HL-60/S4 treated with phorbol 12-myristate 13-acetate at 8.2 ng/mL for 4 days and 3 days (cell line): ENCODE measurements around the gene ADCY2.

Source experiments
- in situ Hi-C: fragments of 300-500 bp; cut with MboI; formaldehyde crosslinking; loops from 2 replicates; pipeline ENCODE4 v1.15.0; 2022; ENCODE audit warnings: low sequenced_read_pairs

The ADCY2 gene

GRCh38 chr5:7653046-7653445, 257.1 kb downstream of the ADCY2 start:
- in situ Hi-C loops = no loop called here

DNA sequence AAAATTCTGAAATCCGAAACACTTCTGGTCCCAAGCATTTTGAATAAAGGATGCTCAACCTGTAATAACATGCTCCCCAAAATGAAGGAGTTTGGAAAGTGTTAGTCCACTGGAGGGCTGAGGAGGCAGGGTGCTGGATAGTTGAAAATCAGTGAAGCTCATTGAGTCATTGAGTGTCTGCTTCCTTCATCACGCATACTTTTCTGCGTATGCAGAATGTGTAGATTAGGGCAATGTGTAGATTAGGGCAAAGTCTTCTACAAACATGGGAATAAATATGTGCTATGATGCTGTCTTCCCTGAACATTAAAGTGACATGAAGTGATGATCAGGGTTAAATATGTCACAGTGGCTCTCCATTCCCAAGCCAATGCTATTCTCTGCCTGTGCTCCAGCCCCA, 261.2 kb downstream of the ADCY2 start:
- in situ Hi-C loops = no loop called here

- in situ Hi-C loops = no loop called here
Measured at GRCh38 chr5:7659420-7659819, 263.5 kb downstream of the ADCY2 start.

- in situ Hi-C loops = no loop called here
Measured at GRCh38 chr5:7662289-7662688, 266.4 kb downstream of the ADCY2 start.

DNA sequence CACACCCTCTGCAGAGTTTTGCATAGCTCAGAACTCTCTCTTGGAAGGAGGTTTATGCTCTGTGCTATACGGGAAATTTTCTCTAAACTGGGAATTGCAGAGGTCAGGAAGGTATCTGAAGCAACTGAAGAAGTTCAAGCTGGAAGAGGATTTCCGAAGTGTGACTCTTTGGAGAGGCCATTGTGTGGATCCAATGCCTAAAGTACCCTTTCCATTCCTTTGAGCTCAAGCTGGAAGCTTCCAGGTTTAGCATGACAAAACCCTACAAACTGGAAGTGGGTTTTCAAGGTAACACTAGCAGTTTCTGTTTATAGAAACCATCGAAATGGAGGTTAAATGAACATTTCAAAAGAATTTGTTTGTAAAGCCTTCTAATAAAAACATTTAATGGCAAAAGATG, 267.9 kb downstream of the ADCY2 start:
- in situ Hi-C loops = no loop called here

DNA sequence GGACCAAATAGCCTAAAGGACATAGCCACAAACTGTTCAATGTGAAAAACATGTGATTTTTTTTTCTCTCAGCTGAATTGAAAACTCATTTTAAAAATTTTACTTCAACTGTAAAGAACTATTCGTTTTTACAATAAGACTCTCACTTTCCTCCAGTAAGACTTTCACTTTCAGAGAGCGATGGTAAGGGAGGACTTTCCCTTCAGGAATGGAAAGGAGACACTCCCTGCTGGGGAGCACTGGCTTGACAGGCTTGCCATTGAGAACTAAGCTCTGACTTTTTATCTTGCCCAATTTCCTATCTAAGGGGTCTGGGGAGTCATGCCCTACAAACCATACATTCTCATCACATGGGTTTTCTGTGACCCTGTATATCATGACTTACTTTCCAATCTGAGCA, 268.3 kb downstream of the ADCY2 start:
- in situ Hi-C loops = no loop called here

DNA sequence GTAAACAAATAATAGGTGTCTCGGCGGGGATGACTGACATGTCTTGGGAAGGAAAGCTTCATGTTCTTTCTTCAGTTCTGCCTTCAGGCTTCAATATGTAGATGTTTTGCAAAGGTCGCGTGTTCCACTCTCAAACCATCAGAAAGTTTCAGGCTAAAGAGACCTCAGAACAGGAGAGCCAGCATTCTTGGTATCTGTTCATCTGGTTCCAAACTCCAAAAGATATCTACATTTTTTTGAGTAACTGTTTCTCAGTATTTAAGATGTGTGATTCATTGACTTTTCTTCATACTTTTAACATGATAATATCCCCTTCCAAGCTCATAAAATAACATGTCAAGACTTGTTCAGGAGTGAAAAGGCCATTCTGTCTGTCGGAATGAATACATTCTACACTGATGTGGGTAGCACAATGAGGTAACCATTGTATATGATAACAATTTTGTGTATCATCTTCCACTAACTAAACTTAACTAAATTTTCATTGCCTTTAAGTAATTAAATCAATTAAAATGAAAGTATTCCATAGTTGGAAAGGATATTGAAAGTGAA, 271.4 kb downstream of the ADCY2 start:
- in situ Hi-C loops = no loop called here

DNA sequence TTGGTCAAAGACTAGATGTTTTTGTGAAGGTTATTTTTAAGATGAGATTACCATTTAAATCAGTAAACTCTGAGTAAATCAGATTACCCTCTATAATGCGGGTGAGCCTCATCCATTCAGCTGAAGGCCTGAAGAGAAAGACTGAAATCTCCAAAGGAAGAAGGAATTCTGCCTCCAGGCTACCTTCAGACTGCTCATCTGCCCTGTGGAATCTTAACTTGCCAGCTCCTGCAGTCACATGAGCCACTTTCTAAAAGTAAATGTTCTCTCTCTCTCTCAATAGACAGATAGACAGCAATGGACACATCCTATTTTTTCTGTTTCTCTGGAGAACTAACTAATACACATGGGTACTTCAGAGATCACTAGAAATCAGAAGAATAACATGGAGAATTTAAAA, 272.2 kb downstream of the ADCY2 start:
- in situ Hi-C loops = no loop called here

GRCh38 chr5:7668627-7669026, 272.7 kb downstream of the ADCY2 start:
- in situ Hi-C loops = no loop called here

DNA sequence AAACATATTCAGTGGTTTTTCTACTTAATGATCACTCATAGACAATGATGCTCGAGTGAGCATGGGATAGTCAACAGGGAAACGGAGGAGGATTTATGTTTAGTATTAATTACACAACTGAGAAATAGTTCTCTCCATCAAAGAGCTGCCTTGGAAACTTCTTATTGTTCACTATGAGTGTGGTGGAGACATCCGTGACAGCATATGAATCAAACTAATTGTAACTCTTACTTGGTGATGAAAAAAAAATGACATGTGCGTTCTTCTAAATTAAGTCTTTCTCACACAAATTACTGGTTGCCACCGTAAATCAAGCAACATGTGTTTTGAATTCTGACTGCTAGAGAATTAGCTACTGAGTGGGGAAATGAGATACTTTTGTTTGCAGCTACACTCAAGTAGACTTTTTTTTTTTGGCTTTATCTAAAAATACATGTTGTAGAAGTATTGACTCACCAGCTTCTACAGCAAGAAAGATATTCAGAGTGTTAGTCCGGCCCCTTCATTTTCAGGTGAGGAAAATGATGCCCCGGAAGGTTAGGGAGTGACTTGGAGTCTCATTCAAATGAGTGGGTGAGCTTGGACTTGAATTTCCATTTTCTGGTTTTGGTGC, 275.5 kb downstream of the ADCY2 start:
- in situ Hi-C loops = no loop called here

DNA sequence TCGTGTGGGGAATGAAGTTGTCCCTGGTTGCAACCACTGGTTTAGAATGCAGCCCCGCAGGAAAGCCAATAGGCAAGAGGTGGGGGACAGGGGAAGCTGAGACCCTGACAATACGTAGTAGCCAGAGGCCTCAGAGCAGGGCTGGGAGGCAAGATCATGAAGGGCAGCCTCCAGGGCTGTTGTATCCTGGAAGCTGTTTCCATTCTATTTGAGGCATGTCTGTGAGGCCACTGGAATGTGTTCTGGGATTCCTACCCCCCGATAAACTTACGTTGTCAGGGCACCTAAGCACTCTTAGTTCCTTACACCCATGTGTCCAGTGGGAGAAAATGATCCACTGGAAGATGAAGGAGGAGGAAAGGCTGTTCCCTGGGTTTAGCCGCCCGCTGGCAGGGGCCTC, 277.7 kb downstream of the ADCY2 start:
- in situ Hi-C loops = no loop called here

DNA sequence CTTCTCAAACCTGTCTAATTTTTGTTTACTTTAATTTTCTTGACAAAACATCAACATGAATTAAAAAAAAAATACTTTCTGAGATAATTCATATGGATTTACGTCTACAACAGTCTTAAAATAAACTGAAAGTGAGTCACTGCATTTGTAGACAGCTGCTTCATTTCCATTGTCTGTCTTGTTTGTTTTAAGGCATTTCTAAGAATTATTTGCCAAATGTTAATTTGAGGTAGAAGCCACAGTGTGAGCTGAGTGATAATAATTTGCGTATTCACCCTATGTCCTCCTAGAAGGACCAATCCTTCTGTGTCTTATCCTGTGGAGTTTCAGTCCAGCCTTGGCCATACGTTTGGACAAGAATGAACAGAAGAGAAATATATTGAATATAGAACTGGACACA, 280.5 kb downstream of the ADCY2 start:
- in situ Hi-C loops = no loop called here

GRCh38 chr5:7678030-7678429, 282.1 kb downstream of the ADCY2 start:
- in situ Hi-C loops = no loop called here

DNA sequence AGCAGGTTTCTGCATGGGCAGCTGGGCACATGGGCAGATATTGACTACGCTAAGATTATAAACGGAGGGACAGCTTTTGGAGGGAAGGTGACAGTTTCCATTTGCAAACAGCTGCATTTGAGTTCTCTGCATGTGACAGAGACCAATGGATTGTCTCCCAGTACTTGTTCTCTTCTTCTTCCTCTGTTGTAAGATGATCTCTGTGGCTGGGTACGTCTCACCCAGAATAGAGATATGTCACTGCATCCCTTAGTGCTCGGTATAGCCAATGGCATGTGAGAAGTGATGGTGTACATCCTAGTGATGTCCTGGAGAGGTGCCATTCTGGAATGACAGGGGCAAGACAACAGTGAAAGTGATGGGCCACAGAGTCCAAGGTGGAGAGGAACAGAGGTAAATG, 283.7 kb downstream of the ADCY2 start:
- in situ Hi-C loops = no loop called here

GRCh38 chr5:7680260-7680659, 284.3 kb downstream of the ADCY2 start:
- in situ Hi-C loops = no loop called here

DNA sequence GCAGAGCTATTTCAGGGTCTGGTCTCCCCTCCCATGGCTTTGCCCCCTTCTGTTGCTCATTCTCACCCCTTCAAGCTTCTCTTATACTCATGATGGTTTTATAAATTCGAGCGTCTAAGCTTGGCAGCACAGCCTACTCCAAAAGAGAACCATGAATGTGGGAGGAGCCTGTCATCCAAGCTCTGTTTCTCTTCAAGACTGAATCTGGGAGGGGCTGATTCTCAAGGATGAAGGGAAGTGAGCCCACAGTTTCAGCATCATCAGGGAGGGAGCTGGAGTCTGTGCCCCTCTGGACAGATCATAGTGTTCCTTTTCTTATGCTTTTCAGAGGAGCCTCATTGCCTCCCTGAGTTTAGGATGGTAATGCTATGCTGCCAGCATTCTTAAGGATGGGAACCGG, 286.4 kb downstream of the ADCY2 start:
- in situ Hi-C loops = no loop called here

GRCh38 chr5:7683753-7684152, 287.8 kb downstream of the ADCY2 start:
- in situ Hi-C loops = no loop called here

DNA sequence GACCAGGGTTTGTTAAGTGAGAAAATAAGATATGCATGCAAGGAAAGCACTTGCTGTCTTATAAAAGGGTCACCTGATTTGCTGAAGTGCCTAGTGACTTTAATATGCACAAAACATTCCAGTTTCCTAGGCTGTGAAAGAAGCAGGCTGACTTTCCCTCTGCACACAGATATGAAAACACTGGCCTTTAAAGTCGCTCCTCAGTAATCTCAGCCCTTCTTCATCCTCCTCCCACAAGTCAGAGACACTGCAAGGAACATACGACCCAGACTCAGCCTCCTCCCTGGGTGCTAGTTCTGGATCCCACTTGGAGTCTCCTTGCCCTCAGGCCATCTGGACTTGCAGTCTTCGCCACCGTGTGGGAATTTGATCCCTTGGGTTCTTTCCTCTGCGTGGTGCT, 288.9 kb downstream of the ADCY2 start:
- in situ Hi-C loops = no loop called here

DNA sequence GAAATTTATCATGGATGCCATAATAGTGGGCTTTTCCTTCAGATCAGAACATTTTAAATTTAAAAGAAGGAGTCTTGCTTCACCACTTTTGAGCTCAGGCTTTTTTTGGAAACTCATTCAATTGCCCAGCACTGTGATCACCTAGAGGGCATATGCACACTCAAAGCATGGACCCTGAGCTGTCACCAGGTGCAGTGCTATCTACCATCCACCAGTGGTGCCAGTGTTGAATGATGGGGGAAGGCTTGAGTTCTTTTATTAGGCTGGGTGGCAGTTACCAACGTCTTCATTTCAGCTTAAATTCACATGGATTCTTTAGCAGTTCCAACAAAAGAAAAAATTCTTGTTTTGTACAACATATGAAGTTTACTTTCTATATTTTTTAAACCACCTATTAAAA, 290.9 kb downstream of the ADCY2 start:
- in situ Hi-C loops = no loop called here

DNA sequence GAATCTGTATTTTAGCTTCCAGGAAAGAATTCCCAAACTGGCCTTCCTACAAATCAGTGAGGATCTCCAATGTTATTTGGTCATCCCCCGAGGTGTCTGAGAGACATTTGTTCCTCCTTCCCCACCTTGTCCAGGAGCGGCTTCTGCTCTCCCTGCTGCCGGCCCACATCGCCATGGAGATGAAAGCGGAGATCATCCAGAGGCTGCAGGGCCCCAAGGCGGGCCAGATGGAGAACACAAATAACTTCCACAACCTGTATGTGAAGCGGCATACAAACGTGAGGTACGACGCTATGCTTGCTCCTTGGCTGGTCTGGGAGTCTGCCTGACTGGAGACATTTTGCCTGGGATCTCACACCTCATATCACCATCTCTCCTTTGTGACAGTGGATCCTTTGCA, 294.6 kb downstream of the ADCY2 start:
- in situ Hi-C loops = no loop called here

DNA sequence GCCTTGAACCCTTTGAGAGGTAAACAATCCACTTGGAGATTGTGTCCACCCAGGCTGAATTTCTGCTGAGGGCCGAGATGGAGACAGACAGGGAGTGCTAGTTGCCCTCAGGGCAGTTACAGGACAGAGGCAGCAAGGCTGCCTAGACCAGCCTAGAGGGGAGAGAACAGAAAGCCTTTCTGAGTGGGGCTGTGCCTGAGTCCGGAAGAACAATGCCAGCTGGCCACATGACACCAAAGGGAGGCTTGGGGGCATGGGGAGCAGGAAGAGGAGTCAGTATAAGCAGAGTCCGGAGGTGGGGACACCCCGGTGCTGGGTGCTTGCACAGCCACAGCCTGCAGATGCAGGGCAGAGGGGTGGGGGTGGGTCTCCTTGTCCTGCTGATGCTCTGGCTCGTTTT, 309.3 kb downstream of the ADCY2 start:
- in situ Hi-C loops = no loop called here

GRCh38 chr5:7705736-7706135, 309.8 kb downstream of the ADCY2 start:
- in situ Hi-C loops = no loop called here

- in situ Hi-C loops = no loop called here
Measured at GRCh38 chr5:7706256-7706655, 310.3 kb downstream of the ADCY2 start.
